Germinal center (tissue), 1 donor: ENCODE results near the gene CENPC.
"Not testable (repeated sequence)": the region's sequence is repeated elsewhere in the genome, so short reads cannot be mapped to it uniquely, and the experiment has no call there.

Experiments used
- DNase-seq: peaks from one replicate; pipeline ENCODE4 v3.0.0; 2012; ENCODE audit warnings: mixed read lengths, low spot score

Gene CENPC

GRCh38 chr4:67470871-67471270, 74.4 kb downstream of the CENPC start:
- DNase-seq = no peak

GRCh38 chr4:67468830-67469229, 76.5 kb downstream of the CENPC start:
- DNase-seq = no peak

- DNase-seq = no peak
These were observed 78.6 kb downstream of the CENPC start for GRCh38 chr4:67466751-67467150.

GRCh38 chr4:67465763-67466052, 79.6 kb downstream of the CENPC start:
- DNase-seq = no peak

DNA sequence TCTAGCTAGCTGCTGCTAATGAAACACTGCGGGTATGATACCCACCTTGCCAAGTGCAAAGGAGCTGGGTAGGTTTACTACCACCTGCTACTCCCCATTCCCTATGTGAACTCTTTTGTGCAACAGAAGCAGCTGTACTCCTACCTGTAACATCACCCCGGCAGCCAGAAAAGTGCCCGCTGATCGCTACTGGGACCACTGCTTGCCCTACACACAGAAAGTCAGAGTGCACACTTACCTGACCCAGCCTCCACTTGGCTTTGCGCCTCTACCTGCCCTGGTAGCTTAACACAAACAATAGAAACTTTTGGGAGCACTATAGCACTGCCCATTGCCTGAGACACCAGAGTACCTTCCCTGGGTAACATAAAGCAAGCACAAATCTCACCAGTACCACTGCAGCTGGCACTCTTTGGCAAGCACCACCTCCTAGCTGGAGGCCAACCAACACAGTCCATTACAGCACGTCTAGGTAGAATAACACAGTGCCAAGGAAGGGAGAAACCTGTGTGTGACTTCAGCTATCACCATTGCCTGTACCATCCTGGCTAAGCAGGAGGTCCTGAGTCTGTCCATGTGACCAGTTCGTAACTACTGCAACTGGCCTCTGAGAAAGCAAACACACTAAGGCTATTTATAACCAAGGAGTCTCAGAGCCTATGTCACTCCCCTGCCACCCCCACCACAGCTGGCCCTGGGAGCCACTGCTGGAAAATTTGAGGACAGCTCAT, 80.1 kb downstream of the CENPC start:
- no peak for DNase-seq

DNA sequence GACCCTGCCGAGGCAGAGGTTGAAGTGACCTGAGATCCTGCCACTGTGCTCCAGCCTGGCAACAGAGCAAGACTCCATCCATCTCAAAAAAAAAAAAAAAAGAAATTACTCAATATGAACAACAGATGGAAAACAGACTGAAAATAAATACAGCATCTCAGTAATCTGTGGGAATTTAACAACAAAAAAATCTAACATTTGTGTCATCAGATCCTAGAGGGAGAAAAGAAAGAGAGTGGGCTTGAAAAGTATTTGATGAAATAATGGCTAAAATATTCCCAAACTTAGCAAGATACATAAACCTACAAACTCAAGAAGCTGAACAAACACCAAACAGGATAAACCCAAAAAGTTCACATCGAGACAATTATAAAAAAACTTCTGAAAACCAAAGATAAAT, 84.7 kb downstream of the CENPC start:
- no peak for DNase-seq

- DNase-seq = no peak
These were observed 86.1 kb downstream of the CENPC start for GRCh38 chr4:67459164-67459563.

GRCh38 chr4:67456577-67457196, 88.6 kb downstream of the CENPC start:
- DNase-seq = no peak

DNA sequence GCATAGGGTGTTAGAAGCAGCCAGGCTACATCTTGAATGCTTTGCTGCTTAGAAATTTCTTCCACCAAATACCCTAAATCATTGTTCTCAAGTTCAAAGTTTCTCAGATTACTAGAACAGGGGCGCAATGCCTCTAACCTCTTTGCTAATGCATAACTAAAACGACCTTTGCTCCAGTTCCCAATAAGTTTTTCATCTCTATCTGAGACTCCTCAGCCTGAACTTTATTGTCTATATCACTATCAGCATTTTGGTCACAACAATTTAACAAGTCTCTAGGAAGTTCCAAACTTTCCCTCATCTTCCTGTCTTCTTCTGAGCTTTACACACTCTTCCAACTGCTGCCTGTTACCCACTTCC, 92.5 kb downstream of the CENPC start:
- DNase-seq = not testable (repeated sequence)

- no peak for DNase-seq
These were observed 93.0 kb downstream of the CENPC start for GRCh38 chr4:67452100-67452845.

DNA sequence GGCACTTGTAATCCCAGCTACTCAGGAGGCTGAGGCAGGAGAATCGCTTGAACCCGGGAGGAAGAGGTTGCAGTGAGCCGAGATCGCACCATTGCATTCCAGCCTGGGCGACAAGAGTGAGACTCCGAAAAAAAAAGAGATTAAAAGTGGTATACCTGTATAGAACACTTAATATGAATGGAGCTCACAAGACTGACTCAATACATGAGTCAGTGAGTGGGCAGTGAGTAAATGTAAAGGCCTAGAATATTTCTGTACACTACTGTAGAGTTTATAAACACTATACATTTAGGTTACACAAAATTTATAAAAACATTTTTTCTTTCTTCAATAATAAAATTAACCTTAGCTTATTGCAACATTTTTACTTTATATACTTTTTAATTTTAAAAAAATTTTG, 93.8 kb downstream of the CENPC start:
- DNase-seq = no peak

DNA sequence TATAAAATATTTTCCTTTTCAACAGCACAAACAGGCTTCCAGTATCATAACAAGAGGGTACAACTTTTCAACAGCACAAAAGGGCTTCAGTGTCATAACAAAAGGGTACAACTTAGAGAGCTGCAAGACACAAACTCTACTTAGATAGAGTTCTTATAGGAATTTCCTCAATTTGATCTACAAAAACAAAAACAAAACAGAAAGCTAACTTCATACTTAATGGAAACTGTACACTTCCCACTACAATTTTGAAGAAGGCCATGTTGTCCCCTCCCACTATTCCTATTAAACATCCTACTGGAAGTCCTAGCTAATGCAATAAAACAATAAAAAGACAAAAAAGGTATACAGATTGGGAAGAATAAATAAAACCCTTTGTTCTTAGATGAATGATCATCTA, 96.7 kb downstream of the CENPC start:
- no peak for DNase-seq

DNA sequence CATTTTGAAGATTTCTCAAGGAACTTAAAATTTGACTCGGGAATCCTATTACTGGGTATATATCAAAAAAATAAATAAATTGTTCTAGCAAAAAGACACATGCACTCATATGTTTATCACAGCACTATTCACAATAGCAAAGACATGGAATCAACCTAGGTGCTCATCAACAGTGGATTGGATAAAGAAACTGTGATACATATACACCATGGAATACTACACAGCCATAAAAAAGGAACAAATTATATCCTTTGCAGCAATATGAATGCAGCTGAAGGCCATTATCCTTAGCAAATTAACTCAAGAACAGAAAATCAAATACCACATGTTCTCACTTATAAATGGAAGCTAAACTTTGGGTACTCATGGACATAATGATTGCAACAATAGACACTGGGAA, 97.4 kb downstream of the CENPC start:
- no peak for DNase-seq

GRCh38 chr4:67446811-67447210, 98.5 kb downstream of the CENPC start:
- DNase-seq = no peak

GRCh38 chr4:67445881-67446280, 99.4 kb downstream of the CENPC start:
- DNase-seq = not testable (repeated sequence)

- DNase-seq = no peak
These were observed 106.3 kb downstream of the CENPC start for GRCh38 chr4:67438975-67439374.

DNA sequence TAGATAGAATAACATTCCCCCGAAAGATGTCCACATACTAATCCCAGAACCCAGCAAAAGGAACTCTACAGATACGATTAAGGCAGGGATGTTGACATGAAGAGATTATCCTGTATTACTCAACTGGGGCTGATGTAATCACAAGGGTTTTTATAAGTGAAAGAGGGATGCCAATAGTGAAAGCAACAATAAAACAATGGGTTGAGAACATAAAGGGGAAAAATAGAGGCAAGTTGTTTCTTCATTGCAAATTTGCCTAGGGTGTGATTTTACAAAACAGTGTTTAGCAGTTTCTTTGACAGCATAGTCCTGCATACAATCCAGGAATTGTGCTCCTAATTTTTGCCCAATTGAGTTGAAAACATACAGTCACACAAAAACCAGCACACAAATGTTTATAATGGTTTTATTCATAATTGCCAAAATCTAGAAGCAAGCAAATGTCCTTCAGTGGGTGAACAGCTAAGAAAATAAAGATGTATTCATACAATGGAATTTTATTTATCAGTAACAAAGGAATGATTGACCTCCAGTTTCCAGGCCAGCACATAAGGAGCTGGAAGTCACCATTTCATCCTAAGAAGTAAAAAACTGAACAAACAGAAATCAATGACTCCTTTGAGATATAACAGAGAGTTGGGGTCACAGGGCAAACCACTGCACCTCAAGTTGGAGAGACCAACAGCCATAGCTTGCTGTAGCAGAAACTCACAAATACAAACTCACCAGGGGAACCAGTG, 107.2 kb downstream of the CENPC start:
- DNase-seq = no peak

GRCh38 chr4:67436742-67437141, 108.6 kb downstream of the CENPC start:
- DNase-seq = no peak

- DNase-seq = no peak
These were observed 114.3 kb downstream of the CENPC start for GRCh38 chr4:67430989-67431388.

GRCh38 chr4:67428819-67429218, 116.5 kb downstream of the CENPC start:
- no peak for DNase-seq
